Measurements from ENCODE around the gene DSP. TPM values are rescaled to one million over a fixed set of nuclear protein-coding genes. Genes with fewer than 3 reads are reported as not detected.

The DSP gene
- total RNA-seq, 1 experiment from 2014 or later, result 76.1 TPM

DNA sequence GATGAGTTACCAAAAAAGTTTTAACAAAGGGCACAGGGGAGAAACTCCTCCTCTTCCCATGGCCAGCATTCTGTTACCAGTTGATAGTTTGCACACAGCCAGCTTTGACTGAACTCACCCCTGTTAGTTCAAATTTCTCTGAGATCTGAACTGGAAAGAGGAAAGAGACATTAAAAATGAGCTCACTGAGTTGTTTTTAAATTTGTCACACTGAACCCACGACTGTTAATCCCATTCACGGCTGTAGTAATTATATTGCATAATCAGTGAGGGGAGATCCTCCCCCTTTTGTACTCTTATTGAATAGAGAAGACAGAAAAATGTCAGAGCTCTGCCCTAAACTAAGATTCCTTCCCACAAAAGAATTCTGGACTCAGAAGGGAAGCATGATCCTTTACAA lies 17.5 kb upstream of the DSP start:
- CTCF ChIA-PET, result no interaction called here
- ATAC-seq, result no peak

DNA sequence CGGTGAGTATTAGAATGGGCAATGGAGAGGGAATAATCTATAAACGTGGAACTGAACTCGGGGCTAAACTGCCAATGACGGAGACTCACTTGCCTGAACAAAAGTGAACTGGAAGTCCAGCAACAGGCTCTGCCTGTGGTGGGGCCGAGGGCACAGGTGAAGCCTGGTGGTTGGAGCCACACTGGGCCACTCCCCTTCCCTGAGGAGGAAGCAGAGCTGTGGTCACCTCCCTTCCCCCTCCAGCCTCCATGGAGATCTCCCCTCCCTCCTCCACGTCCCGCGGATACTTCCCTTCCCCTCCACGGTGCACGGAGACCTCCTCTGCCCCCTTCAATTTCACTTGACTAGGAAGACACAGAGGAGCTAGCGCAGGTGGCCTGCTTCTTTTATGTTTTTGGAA lies 14.7 kb upstream of the DSP start:
- peaks cover 23% of the 10 kb centered on the region for H3K4me1 Mint-ChIP-seq
- CTCF ChIA-PET, result no interaction called here
- H3K27ac Mint-ChIP-seq, result no peak overlapping the region
- no peaks in the 10 kb centered on the region for H3K27me3 Mint-ChIP-seq (ENCODE audit: low read depth)
- DNase-seq (ENCODE audit: low spot score) (peak; percentile 28), ATAC-seq (peak; percentile 97)
- no peaks in the 10 kb centered on the region for H3K9me3 Mint-ChIP-seq
- H3K36me3 Mint-ChIP-seq, result no peaks in the 10 kb centered on the region
- no peak overlapping the region for H3K4me3 Mint-ChIP-seq
- POLR2A ChIA-PET, result no interaction called here
- TF ChIP-seq SP1 (CRISPR knock-in tag; conservative IDR thresholded peaks at IDR 0.05), result no peak
- no peak for TF ChIP-seq NR3C1 (CRISPR knock-in tag; conservative IDR thresholded peaks at IDR 0.05; ENCODE audit: low read depth)
- no peak for TF ChIP-seq ETV6 (CRISPR knock-in tag; IDR thresholded peaks at IDR 0.05)
- no peak for TF ChIP-seq TP53 (CRISPR knock-in tag; IDR thresholded peaks at IDR 0.05)
- TF ChIP-seq, protein P1, sequence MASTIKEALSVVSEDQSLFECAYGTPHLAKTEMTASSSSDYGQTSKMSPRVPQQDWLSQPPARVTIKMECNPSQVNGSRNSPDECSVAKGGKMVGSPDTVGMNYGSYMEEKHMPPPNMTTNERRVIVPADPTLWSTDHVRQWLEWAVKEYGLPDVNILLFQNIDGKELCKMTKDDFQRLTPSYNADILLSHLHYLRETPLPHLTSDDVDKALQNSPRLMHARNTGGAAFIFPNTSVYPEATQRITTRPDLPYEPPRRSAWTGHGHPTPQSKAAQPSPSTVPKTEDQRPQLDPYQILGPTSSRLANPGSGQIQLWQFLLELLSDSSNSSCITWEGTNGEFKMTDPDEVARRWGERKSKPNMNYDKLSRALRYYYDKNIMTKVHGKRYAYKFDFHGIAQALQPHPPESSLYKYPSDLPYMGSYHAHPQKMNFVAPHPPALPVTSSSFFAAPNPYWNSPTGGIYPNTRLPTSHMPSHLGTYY (CRISPR knock-in tag; IDR thresholded peaks at IDR 0.05), result no peak
- TF ChIP-seq SMAD4 (CRISPR knock-in tag; IDR thresholded peaks at IDR 0.05), result no peak
- TF ChIP-seq, protein P2, sequence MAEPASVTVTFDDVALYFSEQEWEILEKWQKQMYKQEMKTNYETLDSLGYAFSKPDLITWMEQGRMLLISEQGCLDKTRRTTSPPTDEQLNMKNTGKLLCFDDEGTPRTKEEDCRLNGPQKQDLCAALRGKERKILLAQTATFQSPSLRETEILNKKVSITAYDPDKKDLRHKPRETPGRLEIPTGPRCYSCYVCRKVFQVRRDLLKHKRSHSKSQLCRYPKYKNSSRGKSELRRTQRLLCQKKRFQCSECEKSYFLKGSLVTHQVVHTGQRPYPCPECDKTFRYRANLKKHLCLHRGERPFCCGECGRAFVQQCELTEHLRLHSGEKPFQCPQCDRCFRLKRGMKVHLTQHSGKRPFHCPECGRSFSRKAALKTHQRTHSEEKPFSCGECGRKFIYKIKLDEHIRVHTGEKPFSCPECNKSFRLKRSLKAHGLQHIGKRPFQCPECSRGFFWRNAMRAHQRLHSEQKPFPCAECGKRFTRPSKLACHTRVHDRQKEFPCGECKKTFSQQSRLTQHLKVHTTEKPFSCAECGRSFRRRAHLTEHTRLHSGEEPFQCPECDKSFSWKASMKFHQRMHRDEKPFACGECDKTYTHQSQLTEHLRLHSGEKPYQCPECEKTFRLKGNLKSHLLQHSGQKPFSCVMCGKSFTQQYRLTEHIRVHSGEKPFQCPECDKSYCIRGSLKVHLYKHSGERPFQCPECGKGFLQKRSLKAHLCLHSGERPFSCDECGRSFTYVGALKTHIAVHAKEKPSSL (CRISPR knock-in tag; conservative IDR thresholded peaks at IDR 0.05), result no peak
- TF ChIP-seq ZNF121 (CRISPR knock-in tag; IDR thresholded peaks at IDR 0.05), result no peak
- no peak for TF ChIP-seq ZNF317 (CRISPR knock-in tag; IDR thresholded peaks at IDR 0.05; ENCODE audit: borderline replicate concordance, low read depth)

More for the DNA sequence above, 17.5 kb upstream of the DSP start:
- Mint-ChIP-seq H3K27me3 (ENCODE audit: low read depth) (no peaks in the 10 kb centered on the region), H3K4me3 (no peak overlapping the region), H3K9me3 (no peaks in the 10 kb centered on the region), H3K4me1 (peaks cover 24% of the 10 kb centered on the region), H3K36me3 (no peaks in the 10 kb centered on the region), H3K27ac (no peak overlapping the region)
- TF ChIP-seq ELF4 (CRISPR knock-in tag; IDR thresholded peaks at IDR 0.05; ENCODE audit: low read depth), result no peak
- no peak for TF ChIP-seq NR1H2 (CRISPR knock-in tag; IDR thresholded peaks at IDR 0.05)
- TF ChIP-seq GRHL2 (CRISPR knock-in tag; IDR thresholded peaks at IDR 0.05; ENCODE audit: insufficient replicate concordance, severe bottlenecking), result no peak
- TF ChIP-seq GABPB1 (CRISPR knock-in tag; IDR thresholded peaks at IDR 0.05), result no peak
- POLR2A ChIA-PET, result interaction anchor here (0.6 to 0.7 kb wide), 2 partner anchors 10 to 18 kb away, joined by 4 to 5 read pairs; partner anchors contain the start of gene DSP
- no peak for DNase-seq (ENCODE audit: low spot score)

DNA sequence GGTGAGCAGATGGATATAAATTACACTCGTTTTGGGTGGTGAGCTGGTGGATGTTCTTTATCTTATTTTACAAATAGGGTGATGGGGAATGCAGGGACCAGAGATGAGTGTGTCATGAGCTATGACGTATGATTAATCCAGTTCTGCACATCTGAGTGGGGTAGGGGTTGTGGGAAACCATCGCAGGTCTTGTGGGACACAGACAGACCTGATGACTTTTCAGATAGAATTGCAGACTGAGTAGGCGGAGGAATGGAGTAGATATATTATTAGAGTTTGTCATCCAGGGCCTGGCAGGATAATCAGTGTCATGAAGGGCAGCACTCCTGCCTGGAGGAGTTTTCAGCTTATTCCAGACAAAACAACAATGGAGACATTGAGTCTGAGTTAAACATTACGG lies 12.9 kb upstream of the DSP start:
- no peaks in the 10 kb centered on the region for H3K27me3 Mint-ChIP-seq (ENCODE audit: low read depth)
- TF ChIP-seq, protein P3, sequence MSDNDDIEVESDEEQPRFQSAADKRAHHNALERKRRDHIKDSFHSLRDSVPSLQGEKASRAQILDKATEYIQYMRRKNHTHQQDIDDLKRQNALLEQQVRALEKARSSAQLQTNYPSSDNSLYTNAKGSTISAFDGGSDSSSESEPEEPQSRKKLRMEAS (CRISPR knock-in tag; IDR thresholded peaks at IDR 0.05), result no peak
- TF ChIP-seq, protein P4, sequence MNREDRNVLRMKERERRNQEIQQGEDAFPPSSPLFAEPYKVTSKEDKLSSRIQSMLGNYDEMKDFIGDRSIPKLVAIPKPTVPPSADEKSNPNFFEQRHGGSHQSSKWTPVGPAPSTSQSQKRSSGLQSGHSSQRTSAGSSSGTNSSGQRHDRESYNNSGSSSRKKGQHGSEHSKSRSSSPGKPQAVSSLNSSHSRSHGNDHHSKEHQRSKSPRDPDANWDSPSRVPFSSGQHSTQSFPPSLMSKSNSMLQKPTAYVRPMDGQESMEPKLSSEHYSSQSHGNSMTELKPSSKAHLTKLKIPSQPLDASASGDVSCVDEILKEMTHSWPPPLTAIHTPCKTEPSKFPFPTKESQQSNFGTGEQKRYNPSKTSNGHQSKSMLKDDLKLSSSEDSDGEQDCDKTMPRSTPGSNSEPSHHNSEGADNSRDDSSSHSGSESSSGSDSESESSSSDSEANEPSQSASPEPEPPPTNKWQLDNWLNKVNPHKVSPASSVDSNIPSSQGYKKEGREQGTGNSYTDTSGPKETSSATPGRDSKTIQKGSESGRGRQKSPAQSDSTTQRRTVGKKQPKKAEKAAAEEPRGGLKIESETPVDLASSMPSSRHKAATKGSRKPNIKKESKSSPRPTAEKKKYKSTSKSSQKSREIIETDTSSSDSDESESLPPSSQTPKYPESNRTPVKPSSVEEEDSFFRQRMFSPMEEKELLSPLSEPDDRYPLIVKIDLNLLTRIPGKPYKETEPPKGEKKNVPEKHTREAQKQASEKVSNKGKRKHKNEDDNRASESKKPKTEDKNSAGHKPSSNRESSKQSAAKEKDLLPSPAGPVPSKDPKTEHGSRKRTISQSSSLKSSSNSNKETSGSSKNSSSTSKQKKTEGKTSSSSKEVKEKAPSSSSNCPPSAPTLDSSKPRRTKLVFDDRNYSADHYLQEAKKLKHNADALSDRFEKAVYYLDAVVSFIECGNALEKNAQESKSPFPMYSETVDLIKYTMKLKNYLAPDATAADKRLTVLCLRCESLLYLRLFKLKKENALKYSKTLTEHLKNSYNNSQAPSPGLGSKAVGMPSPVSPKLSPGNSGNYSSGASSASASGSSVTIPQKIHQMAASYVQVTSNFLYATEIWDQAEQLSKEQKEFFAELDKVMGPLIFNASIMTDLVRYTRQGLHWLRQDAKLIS (CRISPR knock-in tag; IDR thresholded peaks at IDR 0.05; ENCODE audit: borderline replicate concordance), result no peak
- TF ChIP-seq, protein P5, sequence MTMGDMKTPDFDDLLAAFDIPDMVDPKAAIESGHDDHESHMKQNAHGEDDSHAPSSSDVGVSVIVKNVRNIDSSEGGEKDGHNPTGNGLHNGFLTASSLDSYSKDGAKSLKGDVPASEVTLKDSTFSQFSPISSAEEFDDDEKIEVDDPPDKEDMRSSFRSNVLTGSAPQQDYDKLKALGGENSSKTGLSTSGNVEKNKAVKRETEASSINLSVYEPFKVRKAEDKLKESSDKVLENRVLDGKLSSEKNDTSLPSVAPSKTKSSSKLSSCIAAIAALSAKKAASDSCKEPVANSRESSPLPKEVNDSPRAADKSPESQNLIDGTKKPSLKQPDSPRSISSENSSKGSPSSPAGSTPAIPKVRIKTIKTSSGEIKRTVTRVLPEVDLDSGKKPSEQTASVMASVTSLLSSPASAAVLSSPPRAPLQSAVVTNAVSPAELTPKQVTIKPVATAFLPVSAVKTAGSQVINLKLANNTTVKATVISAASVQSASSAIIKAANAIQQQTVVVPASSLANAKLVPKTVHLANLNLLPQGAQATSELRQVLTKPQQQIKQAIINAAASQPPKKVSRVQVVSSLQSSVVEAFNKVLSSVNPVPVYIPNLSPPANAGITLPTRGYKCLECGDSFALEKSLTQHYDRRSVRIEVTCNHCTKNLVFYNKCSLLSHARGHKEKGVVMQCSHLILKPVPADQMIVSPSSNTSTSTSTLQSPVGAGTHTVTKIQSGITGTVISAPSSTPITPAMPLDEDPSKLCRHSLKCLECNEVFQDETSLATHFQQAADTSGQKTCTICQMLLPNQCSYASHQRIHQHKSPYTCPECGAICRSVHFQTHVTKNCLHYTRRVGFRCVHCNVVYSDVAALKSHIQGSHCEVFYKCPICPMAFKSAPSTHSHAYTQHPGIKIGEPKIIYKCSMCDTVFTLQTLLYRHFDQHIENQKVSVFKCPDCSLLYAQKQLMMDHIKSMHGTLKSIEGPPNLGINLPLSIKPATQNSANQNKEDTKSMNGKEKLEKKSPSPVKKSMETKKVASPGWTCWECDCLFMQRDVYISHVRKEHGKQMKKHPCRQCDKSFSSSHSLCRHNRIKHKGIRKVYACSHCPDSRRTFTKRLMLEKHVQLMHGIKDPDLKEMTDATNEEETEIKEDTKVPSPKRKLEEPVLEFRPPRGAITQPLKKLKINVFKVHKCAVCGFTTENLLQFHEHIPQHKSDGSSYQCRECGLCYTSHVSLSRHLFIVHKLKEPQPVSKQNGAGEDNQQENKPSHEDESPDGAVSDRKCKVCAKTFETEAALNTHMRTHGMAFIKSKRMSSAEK (CRISPR knock-in tag; IDR thresholded peaks at IDR 0.05; ENCODE audit: borderline replicate concordance), result no peak
- TF ChIP-seq GTF2I (CRISPR knock-in tag; conservative IDR thresholded peaks at IDR 0.05) (no peak), SP1 (CRISPR knock-in tag; conservative IDR thresholded peaks at IDR 0.05) (no peak), TCF7 (CRISPR knock-in tag; IDR thresholded peaks at IDR 0.05; ENCODE audit: low read depth) (no peak), GRHL2 (CRISPR knock-in tag; IDR thresholded peaks at IDR 0.05; ENCODE audit: insufficient replicate concordance, severe bottlenecking) (no peak), ZNF138 (CRISPR knock-in tag; conservative IDR thresholded peaks at IDR 0.05) (no peak), FOXK1 (CRISPR knock-in tag; IDR thresholded peaks at IDR 0.05) (no peak), PRRX2 (CRISPR knock-in tag; IDR thresholded peaks at IDR 0.05) (no peak), NFYB (CRISPR knock-in tag; conservative IDR thresholded peaks at IDR 0.05; ENCODE audit: low read depth) (no peak)

More for the DNA sequence above, 12.9 kb upstream of the DSP start:
- ATAC-seq (no peak), DNase-seq (ENCODE audit: low spot score) (no peak)
- H3K4me1 Mint-ChIP-seq, result peaks cover 38% of the 10 kb centered on the region
- no peaks in the 10 kb centered on the region for H3K36me3 Mint-ChIP-seq
- CTCF ChIA-PET, result no interaction called here
- H3K4me3 Mint-ChIP-seq, result no peak overlapping the region
- no peak overlapping the region for H3K27ac Mint-ChIP-seq
- POLR2A ChIA-PET, result no interaction called here
- H3K9me3 Mint-ChIP-seq, result no peaks in the 10 kb centered on the region
